Measurements from ENCODE around the gene EVA1A. TPM values are rescaled to one million over a fixed set of nuclear protein-coding genes. Genes with fewer than 3 reads are reported as not detected.

Gene EVA1A
- total RNA-seq, 1 donor from 2014 or later, result 114 TPM

GRCh38 chr2:75564026-75564688 lies 3.4 kb upstream of the EVA1A start:
- no peak for DNase-seq (ENCODE audit: extremely low read depth, low read depth, low spot score)

DNA sequence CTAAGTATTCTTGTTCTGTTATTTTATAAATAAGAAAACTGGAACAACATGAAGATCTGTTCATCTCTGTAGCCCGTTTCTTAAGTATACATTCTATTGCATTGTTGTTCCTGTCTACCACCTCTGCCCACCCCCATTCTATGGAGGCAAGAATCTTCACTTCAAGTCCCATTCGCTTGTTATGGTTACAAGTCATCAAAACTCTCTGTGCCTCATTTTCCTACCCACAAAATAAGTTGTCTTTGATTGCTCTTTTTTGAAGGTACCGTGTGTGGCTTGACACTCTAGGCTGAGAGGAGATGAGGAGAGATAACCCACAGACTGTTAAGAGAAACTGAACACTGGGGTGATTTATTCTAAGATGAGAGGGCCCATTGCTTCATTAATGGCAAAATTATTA lies 2.9 kb upstream of the EVA1A start:
- DNase-seq (ENCODE audit: extremely low read depth, low read depth, low spot score), result no peak

DNA sequence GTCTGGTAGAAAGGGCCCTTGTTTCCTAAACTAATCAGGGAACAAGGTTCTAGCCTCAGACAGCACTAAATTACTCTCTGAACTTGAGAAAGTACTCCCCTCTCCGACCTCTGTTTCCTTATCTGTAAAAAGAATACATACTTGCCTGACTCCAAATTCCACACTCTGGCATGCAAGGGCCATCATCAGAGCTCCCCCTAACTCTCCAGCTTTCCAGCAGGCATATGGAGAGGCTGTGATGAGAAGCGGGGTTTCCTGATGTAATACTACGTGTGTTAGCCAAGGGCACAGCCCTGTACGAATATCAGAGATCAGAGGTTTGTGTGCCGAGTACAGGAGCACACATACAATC lies 1.8 kb upstream of the EVA1A start:
- DNase-seq (ENCODE audit: extremely low read depth, low read depth, low spot score), result no peak

DNA sequence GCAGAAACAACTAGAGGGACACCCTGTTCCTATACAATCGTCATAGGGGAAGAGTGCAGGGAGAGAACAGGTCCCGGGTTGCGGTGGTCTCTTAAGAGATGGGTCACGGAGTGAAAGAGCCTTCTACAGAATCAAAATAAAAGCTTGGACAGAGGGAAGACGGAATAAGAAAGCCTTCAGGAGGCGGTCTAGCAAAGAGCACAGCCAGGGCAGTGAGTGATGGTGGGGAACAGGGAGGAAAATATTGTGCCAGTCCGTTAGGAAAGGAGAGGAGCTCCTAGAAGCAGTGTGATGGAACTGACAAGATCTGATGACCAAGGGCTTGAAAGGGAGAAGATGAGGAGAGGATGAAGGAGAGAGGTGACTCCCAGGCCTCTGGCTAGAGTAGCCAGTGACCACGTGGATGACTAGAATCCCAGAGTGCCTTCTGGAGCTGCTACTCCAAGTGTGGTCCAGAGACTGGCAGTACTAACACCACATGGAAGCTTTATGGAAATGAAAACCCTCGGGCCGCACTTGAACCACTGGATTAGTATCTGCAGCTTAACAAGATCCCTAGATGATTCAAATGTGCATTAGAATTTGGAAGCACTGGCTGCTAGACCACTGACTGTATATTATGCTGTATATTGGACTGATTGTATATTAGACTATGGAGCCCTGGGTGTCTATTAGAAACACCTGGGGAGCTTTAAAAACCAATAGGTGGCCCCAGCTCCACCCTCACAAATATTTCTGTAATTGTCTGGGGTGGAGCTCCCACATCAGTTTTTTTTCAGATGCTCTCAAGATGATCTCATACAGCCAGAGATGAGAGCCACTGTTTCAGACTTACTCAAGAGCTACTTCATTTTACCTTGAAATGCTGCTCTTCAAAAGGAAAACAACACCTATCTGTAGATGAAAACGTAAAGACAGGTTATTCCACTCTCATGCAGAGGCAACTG lies 1.1 kb upstream of the EVA1A start:
- DNase-seq (ENCODE audit: extremely low read depth, low read depth, low spot score), result no peak

- DNase-seq (ENCODE audit: extremely low read depth, low read depth, low spot score), result no peak
These were observed 544 bp downstream of the EVA1A start for GRCh38 chr2:75560022-75560767.

DNA sequence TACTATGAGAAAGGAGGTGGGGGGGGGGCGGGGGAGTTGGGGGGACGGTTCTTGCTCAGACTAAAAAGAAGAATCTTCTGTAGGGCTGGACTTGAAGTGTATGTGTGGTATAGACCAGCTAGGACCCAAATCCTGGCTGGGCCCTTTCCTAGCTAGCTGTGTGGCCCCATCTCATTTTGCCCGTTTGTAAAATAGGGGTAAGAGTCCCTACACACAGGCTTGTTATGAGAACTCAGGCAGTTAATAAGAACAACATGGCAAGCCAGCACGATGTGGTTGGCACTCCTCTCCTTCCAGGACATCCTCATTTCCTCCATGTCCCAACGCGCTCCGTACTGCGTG lies 1.1 kb downstream of the EVA1A start:
- no peak for DNase-seq (ENCODE audit: extremely low read depth, low read depth, low spot score)

- DNase-seq (ENCODE audit: extremely low read depth, low read depth, low spot score), result no peak
These were observed 1.7 kb downstream of the EVA1A start for GRCh38 chr2:75558786-75559679.

DNA sequence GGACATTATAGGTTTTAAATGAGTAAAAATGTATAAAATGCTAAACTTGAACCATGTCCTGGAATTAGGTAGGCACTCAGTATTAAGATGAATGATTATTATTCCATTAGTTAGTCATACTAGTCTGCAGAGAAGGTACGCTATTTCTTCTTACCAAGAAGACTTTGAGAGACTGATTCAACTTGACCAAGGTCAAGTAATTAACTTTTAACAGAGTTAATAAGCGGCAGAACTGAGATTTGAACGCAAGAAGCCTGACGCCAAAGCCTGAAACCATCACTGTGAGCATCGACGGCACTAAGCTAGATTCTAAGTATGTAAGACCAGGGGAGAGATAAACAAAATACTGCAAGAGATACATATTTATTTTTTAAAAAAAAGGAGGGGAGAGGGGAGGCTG lies 2.6 kb downstream of the EVA1A start:
- no peak for DNase-seq (ENCODE audit: extremely low read depth, low read depth, low spot score)

GRCh38 chr2:75557474-75558133 lies 3.1 kb downstream of the EVA1A start:
- DNase-seq (ENCODE audit: extremely low read depth, low read depth, low spot score), result no peak

DNA sequence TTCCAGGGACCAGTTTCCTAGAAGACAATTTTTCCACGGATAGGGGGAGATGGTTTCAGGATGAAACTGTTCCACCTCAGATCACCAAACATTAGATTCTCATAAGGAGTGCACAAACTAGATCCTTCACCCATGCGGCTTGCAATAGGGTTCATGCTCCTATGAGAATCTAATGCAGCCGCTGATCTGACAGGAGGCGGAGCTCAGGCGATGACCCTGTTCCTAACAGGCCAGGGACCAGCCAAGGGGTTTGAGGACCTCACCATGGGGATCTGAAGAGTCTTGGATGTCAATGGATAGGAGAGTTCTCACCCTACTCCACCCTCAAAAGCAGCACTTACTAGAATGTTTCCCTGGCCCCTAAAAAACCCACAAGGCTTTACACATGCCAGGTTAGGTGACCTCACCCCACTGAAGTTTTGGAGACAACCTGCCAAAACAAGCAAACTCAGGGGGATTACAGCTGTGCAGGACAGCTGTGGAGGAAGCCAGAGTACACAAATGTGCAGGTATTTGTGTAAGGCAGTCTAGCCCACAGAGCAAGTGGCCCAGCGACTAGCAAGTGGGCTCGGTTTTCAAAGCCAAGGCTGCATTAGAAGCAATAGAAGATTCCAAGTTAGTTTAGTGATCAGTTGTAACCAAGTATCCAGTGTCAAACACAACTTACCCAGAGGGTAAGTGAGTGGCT lies 3.9 kb downstream of the EVA1A start:
- DNase-seq (ENCODE audit: extremely low read depth, low read depth, low spot score), result no peak

DNA sequence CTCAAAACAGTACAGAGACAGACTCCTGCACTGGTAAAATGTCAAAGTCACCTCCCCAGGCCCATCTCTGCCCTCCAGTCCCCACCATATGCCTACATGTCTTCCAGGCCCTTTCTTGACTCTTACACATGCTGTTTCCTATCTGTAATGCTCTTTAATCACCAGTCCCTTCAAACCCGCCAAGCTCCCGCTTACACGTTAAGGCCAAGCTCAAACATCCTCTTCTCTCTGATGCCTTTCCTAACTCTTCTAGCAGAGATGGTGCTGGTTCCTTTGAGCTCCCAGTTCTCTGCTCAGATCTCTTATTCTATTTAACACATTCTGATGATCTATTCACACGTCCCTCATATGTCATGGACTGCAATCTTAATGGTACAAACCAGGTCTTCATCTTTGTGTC lies 5.0 kb downstream of the EVA1A start:
- DNase-seq (ENCODE audit: extremely low read depth, low read depth, low spot score), result no peak

- no peak for DNase-seq (ENCODE audit: extremely low read depth, low read depth, low spot score)
These were observed 6.7 kb downstream of the EVA1A start for GRCh38 chr2:75553935-75554531.

GRCh38 chr2:75552222-75552621 lies 8.5 kb downstream of the EVA1A start:
- DNase-seq (ENCODE audit: extremely low read depth, low read depth, low spot score), result no peak

DNA sequence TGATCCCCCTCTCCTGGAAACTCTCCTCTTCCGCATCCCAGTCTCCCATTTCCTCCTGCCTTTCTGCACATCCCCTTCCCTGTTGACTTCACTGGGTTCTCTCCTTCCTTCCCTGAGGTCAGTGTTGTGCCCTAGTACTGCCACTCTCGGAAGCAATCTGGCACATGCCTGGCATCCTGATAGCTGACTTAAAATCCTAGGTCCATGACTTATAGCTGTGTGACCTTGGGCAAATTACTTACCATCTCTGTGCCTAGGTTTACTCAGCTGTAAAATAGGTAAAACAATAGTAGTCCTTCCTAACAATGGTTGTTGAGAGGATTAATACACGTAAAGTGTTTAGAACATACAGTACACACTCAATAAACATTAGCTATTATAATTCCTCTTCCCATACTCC lies 9.3 kb downstream of the EVA1A start:
- no peak for DNase-seq (ENCODE audit: extremely low read depth, low read depth, low spot score)

DNA sequence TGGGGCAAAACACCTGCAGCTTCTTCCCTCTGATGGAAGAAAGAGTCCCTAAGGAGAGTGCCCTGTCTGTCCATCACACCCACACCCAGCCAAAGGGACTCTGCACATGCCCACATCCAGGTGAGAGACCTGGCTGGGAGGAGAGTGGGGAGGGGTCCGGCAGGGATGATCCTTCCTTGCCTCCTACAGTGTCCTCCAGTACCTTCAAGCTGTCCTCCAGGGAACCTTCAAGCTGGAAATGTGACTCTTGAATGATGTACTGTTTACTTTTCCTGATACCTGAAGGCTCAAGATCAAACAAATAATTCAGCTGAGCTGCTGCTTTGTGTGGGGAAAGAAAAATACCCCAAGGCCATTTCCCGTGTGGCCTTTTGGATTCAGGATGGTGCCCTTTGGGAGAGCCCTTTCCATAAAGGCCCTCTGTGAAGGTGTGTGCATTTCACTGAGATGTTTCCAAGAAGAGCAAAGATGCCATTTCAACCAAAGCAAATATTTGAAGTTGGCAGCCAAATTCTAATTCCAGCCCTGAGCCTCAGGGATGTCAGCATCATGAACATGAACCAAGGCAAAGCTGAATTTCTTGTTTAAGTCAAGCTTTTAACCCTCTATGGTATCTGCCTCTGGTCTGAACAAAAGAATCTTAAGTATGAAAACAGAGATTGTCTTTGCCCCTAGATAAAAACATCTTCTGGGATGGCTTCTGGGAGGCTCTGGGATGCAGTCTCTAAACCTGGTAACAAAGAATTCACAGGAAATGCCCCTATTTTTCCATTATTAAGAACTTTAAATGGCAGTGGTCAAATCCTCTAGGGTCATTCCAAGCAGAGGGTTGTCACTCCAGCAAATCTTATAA lies 11.1 kb downstream of the EVA1A start:
- DNase-seq (ENCODE audit: extremely low read depth, low read depth, low spot score), result no peak

GRCh38 chr2:75548036-75548573 lies 12.6 kb downstream of the EVA1A start:
- no peak for DNase-seq (ENCODE audit: extremely low read depth, low read depth, low spot score)

- DNase-seq (ENCODE audit: extremely low read depth, low read depth, low spot score), result no peak
These were observed 13.2 kb downstream of the EVA1A start for GRCh38 chr2:75547345-75548035.
